RWPE2 (cell line): ENCODE results near the gene AFG1L.

Source experiments
- ATAC-seq: fragments of 200-7000 bp; cut with Tn5 transposase; 3 replicates; pipeline ENCODE4 v1.9.1; 2021; ENCODE audit warnings: low read depth
- DNase-seq: peaks from one replicate; pipeline ENCODE4 v3.0.0-alpha.2; 2020; ENCODE audit warnings: low spot score
- H3K27ac ChIP-seq: fragments of 450-650 bp; 2 replicates; pipeline ENCODE4 v1.5.1; 2017; ENCODE audit warnings: mild to moderate bottlenecking; ENCODE audit not compliant: poor library complexity, severe bottlenecking
- H3K27me3 ChIP-seq: fragments of 250-450 bp; sonication (Bioruptor Pico); 2 replicates; pipeline ENCODE4 v1.5.1; 2021; ENCODE audit warnings: mild to moderate bottlenecking, moderate library complexity; ENCODE audit not compliant: insufficient read depth, poor library complexity, severe bottlenecking
- H3K36me3 ChIP-seq: fragments of 250-450 bp; sonication (Bioruptor Pico); 2 replicates; pipeline ENCODE4 v1.5.1; 2020; ENCODE audit warnings: low read depth, mild to moderate bottlenecking, moderate library complexity
- H3K4me1 ChIP-seq: fragments of 250-450 bp; sonication (Bioruptor Pico); 2 replicates; pipeline ENCODE4 v1.5.1; 2021; ENCODE audit warnings: mild to moderate bottlenecking, moderate library complexity; ENCODE audit not compliant: insufficient read depth, poor library complexity, severe bottlenecking
- H3K4me3 ChIP-seq: fragments of 250-450 bp; sonication (Bioruptor Pico); 2 replicates; pipeline ENCODE4 v1.5.1; 2021; ENCODE audit warnings: mild to moderate bottlenecking, moderate library complexity; ENCODE audit not compliant: severe bottlenecking
- H3K9me3 ChIP-seq: fragments of 250-450 bp; sonication (Bioruptor Pico); 2 replicates; pipeline ENCODE4 v1.5.1; 2021; ENCODE audit warnings: mild to moderate bottlenecking, moderate library complexity; ENCODE audit not compliant: severe bottlenecking
- TF ChIP-seq, protein P1 (sequence below): fragments of 450-650 bp; IDR thresholded peaks from one replicate; pipeline ENCODE4 v1.5.1; 2017; ENCODE audit warnings: mild to moderate bottlenecking, moderate library complexity; ENCODE audit not compliant: poor library complexity, severe bottlenecking

Gene AFG1L

DNA sequence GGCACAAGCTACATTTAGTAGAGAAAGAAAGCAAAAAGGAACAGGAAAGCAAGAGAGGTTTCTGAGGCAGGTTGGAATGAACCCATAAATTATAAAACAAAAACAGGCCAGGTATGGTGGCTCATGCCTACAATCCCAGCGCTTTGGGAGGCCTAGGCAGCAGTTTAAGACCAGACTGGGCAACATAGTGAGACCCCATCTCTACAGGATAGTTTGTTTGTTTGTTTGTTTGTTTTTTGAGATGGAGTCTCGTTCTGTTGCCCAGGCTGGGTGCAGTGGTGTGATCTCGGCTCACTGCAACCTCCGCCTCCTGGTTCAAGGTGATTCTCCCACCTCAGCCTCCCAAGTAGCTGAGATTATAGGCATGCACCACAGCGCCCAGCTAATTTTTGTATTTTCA is 49.0 kb downstream of the AFG1L start:
- DNase-seq = no peak
- TF ChIP-seq, protein P1, sequence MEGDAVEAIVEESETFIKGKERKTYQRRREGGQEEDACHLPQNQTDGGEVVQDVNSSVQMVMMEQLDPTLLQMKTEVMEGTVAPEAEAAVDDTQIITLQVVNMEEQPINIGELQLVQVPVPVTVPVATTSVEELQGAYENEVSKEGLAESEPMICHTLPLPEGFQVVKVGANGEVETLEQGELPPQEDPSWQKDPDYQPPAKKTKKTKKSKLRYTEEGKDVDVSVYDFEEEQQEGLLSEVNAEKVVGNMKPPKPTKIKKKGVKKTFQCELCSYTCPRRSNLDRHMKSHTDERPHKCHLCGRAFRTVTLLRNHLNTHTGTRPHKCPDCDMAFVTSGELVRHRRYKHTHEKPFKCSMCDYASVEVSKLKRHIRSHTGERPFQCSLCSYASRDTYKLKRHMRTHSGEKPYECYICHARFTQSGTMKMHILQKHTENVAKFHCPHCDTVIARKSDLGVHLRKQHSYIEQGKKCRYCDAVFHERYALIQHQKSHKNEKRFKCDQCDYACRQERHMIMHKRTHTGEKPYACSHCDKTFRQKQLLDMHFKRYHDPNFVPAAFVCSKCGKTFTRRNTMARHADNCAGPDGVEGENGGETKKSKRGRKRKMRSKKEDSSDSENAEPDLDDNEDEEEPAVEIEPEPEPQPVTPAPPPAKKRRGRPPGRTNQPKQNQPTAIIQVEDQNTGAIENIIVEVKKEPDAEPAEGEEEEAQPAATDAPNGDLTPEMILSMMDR = no peak
- no peaks in the 10 kb centered on the region for H3K36me3 ChIP-seq

DNA sequence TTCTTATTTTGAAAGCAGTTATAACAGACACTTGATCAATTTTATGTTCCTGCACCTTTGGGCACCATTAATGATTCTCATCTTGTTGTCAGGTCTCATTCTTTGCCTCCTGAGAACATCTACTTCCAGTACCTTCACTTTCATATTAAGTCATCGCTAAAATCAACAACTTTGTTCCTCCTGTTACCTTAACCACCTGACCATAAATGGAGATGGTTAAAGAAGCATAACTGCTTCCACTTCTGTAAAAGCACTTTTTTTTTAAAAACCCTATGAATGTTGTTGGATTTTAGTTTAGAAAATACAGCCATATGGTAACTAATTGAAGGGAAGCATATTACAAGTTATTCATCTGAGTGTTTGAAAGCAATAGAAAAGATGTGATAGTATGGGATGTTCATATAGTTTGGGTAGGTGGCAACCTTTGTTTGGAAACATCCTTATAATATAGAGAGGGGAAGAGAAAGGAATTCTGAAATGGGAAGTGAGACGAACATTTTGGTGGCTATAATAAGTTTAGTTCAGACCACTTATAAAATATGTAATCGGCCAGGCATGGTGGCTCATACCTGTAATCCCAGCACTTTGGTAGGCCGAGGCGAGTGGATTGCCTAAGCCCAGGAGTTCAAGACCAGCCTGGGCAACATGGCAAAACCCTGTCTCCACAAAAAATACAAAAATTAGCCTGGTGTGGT is 53.9 kb downstream of the AFG1L start:
- no peaks in the 10 kb centered on the region for H3K36me3 ChIP-seq
- no peak overlapping the region for H3K4me3 ChIP-seq
- no peaks in the 10 kb centered on the region for H3K4me1 ChIP-seq
- no peaks in the 10 kb centered on the region for H3K9me3 ChIP-seq
- no peak overlapping the region for H3K27ac ChIP-seq
- H3K27me3 ChIP-seq = no peaks in the 10 kb centered on the region
- DNase-seq = no peak
- TF ChIP-seq, protein P1 = no peak
- no peak for ATAC-seq

More for the DNA sequence above, 49.0 kb downstream of the AFG1L start:
- Histone ChIP-seq H3K4me3 (no peak overlapping the region), H3K27me3 (no peaks in the 10 kb centered on the region), H3K4me1 (no peaks in the 10 kb centered on the region), H3K9me3 (no peaks in the 10 kb centered on the region), H3K27ac (no peak overlapping the region)
- ATAC-seq = no peak

DNA sequence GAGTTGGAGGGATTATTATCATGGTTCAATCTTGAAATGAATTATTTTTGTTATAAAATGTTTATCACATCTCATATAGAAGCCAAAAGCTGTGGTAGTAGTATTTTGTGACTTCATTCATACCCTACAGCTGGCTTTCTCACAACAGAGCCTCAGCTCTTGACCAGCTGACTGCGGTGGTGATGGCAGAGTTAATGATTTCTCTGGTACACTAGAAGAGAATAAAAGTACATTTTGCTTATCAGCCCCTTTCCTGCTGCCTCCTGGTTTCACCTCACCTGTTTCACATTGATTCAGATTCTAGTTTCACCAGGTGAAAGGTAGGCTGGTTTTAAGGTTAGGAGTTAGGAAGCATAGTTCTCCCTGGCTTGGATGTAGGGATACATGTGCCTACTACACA is 55.7 kb downstream of the AFG1L start:
- DNase-seq (no peak), ATAC-seq (no peak)
- no peaks in the 10 kb centered on the region for H3K27me3 ChIP-seq
- no peak overlapping the region for H3K27ac ChIP-seq
- no peaks in the 10 kb centered on the region for H3K9me3 ChIP-seq
- H3K4me3 ChIP-seq = no peak overlapping the region
- no peaks in the 10 kb centered on the region for H3K36me3 ChIP-seq
- H3K4me1 ChIP-seq = no peaks in the 10 kb centered on the region
- TF ChIP-seq, protein P1 = no peak

DNA sequence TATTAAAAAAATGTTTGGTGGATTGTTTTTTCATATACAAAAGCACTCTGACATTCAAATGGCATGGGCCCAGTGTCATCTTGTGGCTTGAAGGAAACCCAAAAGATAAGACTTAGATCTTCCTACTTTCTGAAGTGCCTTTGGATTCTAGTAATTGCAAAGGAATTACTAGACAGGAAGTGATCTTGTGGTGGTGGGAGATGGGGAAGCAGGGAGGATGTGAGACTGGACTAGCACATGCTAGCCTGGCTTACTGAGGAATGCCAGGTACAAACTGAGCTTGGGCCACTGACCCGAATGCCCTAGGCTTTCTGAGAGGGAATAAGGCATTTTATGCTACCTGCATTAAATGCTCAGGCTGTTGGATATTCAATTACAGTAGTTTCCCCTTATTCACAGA is 59.0 kb downstream of the AFG1L start:
- TF ChIP-seq, protein P1 = no peak
- Histone ChIP-seq H3K27me3 (no peaks in the 10 kb centered on the region), H3K4me1 (no peaks in the 10 kb centered on the region), H3K4me3 (no peak overlapping the region), H3K36me3 (peaks cover 4% of the 10 kb centered on the region; the same call in 1 of the 2 replicates), H3K9me3 (no peaks in the 10 kb centered on the region), H3K27ac (no peak overlapping the region)
- no peak for ATAC-seq
- DNase-seq = no peak

DNA sequence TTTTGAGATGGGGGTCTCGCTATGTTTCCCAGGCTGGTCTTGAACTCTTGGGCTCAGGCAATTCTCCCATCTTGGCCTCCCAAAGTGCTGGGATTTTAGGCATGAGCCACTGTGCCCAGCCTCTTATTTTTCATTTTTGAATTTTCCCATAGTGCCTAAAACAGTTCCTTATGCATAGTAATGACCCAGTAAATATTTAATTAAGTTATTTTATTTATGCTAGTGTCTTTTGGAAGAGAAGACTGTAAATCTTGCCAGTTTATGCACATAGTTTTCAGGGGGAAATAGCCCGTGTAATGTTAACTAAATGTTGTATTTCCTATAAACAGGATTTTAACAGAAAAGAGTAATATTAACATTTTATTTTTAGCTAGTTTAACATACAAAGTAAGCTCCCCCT is 60.3 kb downstream of the AFG1L start:
- no peaks in the 10 kb centered on the region for H3K27me3 ChIP-seq
- no peaks in the 10 kb centered on the region for H3K9me3 ChIP-seq
- H3K27ac ChIP-seq = no peak overlapping the region
- H3K36me3 ChIP-seq = peaks cover 4% of the 10 kb centered on the region; the same call in 1 of the 2 replicates
- DNase-seq = no peak
- H3K4me3 ChIP-seq = no peak overlapping the region
- ATAC-seq = no peak
- H3K4me1 ChIP-seq = no peaks in the 10 kb centered on the region
- TF ChIP-seq, protein P1 = no peak
